Fibroblast of villous mesenchyme (primary cell): ENCODE data around the gene CACNA1G. TPM values are rescaled to one million over a fixed set of nuclear protein-coding genes. Genes with fewer than 3 reads are reported as not detected.

Experiments used
- DNase-seq: peaks from one replicate; pipeline ENCODE4 v3.0.0-alpha.2; 2010; ENCODE audit warnings: low read depth
- H3K4me3 ChIP-seq: 2 replicates; pipeline ENCODE4 v1.5.1; 2011; ENCODE audit warnings: low read depth, mild to moderate bottlenecking, low read length
- CTCF ChIP-seq: IDR thresholded peaks from 2 replicates; pipeline ENCODE4 v1.5.1; 2012; ENCODE audit warnings: low read depth, mild to moderate bottlenecking, low read length; ENCODE audit not compliant: insufficient read depth
- total RNA-seq: library from RNA; depleted of rRNA; stranded (reverse); fragments of >200 nt; gene quantifications from 2 replicates; pipeline ENCODE4 v1.2.3, GENCODE V29; 2012

Gene CACNA1G
- total RNA-seq, 1 donor, result 0.43 TPM

- H3K4me3 ChIP-seq, result no peak overlapping the region
- TF ChIP-seq CTCF, result no peak
- peak; percentile 53 for DNase-seq
Measured at GRCh38 chr17:50660042-50660886, 99.7 kb downstream of the CACNA1G start.

- no peak overlapping the region for H3K4me3 ChIP-seq
- no peak for DNase-seq
- TF ChIP-seq CTCF, result no peak
Measured at GRCh38 chr17:50660887-50661345, 100.4 kb downstream of the CACNA1G start.

- no peak for DNase-seq
- TF ChIP-seq CTCF, result no peak
- no peak overlapping the region for H3K4me3 ChIP-seq
Measured at GRCh38 chr17:50661348-50661747, 100.8 kb downstream of the CACNA1G start.

- no peak for TF ChIP-seq CTCF
- peak; percentile 91 for DNase-seq
- H3K4me3 ChIP-seq, result no peak overlapping the region
Measured at GRCh38 chr17:50661795-50662391, 101.4 kb downstream of the CACNA1G start.

GRCh38 chr17:50662632-50663225, 102.2 kb downstream of the CACNA1G start:
- no peak overlapping the region for H3K4me3 ChIP-seq
- TF ChIP-seq CTCF, result no peak
- no peak for DNase-seq

- TF ChIP-seq CTCF, result no peak
- no peak overlapping the region for H3K4me3 ChIP-seq
- DNase-seq, result no peak
Measured at GRCh38 chr17:50663812-50664374, 103.4 kb downstream of the CACNA1G start.
